Loucy (cell line): Measurements from ENCODE around the gene PROX2.

ENCODE experiments used
- EZH2phosphoT487 ChIP-seq: fragments of 200-600 bp; IDR thresholded peaks from 2 replicates; pipeline ENCODE4 v1.6.1; 2018; ENCODE audit warnings: antibody characterized with exemption, mild to moderate bottlenecking, moderate library complexity, borderline replicate concordance
- TF ChIP-seq, protein P1 (sequence below): fragments of 200-600 bp; sonication (generic); conservative IDR thresholded peaks from 2 replicates; pipeline ENCODE4 v1.5.1; 2014; ENCODE audit warnings: mild to moderate bottlenecking, antibody characterized with exemption, low read length

DNA sequence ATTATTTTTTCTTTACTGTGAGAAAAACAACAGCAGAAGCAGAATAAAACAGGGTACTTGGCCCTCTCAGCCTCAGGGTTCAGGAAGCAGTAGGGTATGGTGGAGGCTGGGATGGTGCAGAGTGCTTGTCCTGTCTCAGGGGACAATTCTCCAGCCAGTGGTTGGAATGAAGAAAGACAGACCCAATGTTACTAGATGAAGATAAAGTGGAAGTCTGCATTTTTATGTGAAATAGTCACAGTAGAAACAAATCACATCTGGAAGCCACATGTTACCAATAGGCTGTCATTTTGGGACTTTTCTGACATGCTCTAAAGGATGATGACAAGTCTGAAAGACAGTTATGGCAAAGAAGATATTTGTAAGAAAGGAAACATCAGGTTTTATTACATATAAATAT, 32.3 kb downstream of the PROX2 start:
- TF ChIP-seq, protein P1, sequence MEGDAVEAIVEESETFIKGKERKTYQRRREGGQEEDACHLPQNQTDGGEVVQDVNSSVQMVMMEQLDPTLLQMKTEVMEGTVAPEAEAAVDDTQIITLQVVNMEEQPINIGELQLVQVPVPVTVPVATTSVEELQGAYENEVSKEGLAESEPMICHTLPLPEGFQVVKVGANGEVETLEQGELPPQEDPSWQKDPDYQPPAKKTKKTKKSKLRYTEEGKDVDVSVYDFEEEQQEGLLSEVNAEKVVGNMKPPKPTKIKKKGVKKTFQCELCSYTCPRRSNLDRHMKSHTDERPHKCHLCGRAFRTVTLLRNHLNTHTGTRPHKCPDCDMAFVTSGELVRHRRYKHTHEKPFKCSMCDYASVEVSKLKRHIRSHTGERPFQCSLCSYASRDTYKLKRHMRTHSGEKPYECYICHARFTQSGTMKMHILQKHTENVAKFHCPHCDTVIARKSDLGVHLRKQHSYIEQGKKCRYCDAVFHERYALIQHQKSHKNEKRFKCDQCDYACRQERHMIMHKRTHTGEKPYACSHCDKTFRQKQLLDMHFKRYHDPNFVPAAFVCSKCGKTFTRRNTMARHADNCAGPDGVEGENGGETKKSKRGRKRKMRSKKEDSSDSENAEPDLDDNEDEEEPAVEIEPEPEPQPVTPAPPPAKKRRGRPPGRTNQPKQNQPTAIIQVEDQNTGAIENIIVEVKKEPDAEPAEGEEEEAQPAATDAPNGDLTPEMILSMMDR, result no peak
- no peak for TF ChIP-seq EZH2phosphoT487
